CD4-positive, alpha-beta T cell treated with Interleukin-17A for 4 hours (primary cell): ENCODE data around the gene RAD51B.
"Not testable (repeated sequence)": the region's sequence is repeated elsewhere in the genome, so short reads cannot be mapped to it uniquely, and the experiment has no call there.

ENCODE experiments used
- DNase-seq: peaks from one replicate; pipeline ENCODE4 v3.0.0-alpha.2; 2020; ENCODE audit warnings: mixed read lengths

The RAD51B gene

DNA sequence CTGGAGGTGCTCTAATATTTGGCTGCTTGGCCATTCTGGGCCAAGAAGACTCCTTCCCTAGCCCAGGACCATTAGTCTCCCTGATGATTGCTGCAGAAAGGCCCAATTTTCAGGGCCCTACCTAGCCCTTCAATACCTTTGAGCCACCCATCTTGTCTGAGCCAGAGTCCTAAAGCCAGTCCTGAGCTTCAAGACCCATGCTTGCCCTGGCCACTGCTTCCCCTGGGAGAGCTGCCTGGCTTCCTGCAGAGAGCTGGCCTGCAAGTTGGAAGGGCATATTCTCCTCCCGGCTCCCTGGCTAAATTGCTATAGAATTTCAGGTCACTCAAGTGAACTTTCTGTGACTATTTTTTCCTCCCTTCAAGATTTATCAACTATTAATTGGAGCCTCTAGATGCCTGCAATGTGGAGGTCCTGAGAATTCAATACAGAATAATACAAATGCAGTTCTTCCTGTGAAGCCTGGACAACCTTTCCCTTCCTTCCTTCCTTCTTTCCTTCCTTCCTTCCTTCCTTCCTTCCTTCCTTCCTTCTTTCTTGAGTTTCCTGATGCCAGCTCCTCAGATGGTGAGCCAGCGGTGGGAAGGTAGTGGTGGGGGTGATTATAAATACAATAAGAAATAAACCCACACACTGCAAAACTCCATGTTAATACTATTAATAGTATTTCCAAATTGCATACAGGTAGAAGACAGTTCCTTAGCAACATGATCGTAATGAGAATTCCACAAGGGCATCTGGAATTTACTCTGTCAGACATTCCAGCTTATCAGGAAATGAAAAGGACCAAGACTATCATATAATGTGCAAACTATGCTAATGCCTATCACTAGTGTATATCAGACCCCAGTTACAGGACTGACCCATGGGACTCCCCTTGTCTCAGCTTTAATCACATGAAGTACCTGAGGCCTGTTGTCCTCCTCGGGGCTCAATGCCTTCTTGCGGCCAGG lies 865.2 kb downstream of the RAD51B start:
- no peak for DNase-seq

DNA sequence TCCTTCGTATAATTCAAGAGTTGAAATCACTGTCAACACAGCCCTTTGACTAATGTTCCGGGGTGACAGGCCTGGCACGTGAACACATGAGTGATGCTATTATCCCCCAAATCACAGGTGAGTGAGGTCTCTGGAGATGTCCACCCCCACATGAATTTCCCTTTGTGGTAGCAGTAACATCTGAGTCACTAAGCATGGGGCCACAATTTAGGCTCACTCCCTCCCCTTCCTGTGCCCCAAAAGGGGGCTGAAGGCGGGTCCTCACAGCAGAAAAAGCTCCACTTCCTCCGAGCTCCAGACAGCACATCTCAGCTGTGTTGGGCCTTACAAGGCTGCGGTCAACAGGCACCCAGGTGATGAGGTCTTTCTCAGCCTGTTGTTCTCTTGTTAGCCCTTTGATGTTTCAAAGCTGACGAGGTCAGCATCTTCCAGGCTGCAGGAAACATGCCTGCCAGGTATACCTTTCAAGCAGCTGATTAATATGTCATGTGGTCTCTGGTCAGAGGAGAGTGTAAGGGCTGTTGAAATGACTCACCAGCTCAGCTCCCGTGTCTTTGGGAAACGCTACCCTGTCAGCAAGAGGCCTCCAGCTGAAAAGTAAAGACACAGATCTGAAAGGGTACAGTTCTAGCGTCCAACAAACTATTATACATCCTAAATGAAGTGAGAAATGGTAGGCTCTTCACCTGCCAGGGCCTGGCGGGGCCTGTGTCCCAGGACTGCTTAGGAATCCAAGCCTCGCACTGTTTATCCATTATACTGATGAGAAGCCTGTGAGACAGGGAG lies 866.0 kb downstream of the RAD51B start:
- DNase-seq: peak; percentile 89

DNA sequence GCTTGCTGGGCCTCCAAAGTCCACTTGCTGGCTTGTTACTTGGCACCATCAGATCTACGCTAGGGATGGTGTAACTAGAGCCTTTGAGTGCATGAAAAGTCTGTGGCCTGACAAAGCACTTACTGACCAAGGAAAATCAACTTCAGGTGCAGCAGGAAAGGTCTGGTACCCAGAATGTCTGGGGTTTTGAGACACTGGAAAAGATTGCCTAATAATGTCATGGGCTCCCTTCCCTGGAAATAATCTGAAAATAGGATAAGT lies 866.6 kb downstream of the RAD51B start:
- DNase-seq: no peak

DNA sequence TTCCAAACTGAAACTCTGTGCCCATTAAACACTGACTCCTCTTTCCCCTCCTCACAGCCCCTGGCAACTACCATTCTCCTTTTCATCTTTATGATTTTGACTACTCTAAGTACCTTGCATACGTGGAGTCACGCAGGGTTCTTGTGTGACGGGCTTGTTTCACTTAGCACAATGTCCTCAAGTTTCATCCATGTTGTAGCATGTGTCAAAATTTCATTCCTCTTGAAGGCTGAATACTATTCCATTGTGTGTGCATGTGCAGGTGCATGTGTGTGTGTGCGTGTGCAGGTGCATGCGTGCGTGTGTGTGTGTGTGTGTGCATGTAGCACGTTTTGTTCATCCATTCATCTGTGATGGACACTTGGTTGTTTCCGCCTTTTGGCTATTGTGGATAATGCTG lies 867.1 kb downstream of the RAD51B start:
- no peak for DNase-seq

DNA sequence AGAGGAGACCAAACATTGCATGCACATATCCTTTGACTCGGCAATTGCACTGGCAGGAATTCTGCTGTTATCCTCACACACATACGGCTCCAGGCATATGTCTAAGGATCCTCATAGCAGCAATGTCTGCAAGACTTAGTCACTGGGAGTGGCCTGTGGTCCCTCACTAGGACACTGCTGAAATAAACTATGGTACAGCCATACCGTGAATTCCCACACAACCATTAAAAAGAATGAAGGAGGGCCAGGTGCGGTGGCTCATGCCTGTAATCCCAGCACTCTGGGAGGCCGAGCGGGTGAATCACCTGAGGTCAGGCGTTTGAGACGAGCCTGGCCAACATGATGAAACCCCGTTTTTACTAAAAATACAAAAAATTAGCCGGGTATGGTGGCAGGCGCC lies 868.2 kb downstream of the RAD51B start:
- no peak for DNase-seq

DNA sequence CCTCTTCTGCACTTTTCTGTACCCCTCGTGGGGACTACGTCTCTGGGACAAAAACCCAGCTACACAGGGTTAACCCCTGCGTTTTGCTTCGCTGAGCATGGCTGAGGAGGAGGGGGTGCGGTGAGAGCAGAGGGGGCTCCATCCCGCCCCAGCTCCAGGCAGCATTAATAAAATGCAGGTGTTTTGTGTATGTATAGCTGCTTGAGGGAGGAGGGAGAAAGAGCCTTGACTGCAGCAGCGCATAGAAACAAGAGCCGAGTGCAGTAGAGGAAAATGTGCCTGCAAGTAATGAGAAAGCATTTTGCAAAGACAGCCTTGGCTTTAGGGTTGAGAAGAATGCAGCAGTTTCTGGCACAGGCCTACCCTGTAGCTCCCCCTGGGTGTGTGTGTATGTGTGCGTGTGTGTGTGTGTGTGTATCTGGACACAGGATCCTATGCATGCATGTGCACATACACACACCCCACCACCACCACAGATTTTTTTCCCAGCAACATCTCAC lies 869.3 kb downstream of the RAD51B start:
- DNase-seq: peak; percentile 24

DNA sequence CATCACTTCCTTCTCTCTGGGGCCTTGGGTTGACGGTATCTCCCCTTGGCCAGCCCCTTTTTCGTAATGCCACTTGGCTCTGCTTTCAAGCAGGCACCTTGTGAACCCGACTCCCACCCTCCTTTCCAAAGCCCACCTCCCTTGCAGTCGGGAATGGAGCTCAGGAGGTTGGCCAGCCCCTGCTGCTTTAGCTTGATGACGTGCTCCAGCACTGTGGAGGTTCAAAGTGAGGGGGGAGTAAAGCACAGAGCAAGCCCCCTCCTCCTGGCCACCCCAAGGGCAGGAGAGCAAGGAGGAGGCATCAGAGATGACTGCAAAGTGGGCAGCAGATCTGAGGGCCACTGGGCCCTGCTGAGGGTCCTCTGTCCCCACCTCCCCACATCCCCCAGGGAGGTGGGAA lies 869.9 kb downstream of the RAD51B start:
- DNase-seq: no peak

DNA sequence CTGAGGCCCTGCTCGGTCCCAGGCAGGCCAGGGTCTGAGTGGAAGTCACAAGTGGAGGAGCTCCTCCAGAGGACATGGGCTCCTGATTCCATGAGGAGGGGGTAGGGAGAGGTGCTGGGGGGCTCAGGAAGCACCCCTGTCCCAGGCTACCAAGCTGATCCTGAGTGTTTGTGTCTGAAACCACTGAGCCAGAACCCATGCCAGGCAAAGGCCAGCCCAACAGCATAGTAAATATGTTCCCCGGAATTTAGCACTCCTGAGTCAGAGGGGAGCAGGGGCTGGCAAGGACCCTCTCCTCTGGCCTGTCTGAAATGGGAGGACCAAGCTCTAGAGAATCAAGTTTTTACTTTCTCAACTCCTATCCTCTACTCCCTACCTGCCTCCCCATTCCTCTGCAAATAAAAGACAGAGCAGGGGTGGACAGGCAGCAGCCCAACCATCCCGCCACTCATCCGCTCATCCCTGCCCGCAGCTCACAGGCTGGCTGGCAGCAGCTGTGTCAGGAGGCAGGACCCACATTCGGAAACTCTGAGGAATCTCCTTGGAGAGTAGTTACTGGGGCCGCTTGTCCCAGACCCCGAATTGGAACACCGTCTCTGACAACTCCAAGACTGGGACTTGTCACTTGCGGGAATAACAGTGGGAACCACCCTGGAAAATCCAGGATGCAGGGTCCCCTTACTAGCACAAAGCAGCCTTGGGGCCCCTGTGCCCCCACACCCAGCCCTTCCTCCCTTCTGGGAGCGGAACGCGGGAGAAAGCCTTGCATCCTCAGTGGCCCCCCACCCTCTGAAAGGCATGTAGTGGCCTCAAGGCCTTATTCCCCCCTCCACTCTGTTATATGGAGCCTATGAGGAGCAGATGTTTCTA lies 870.7 kb downstream of the RAD51B start:
- no peak for DNase-seq

DNA sequence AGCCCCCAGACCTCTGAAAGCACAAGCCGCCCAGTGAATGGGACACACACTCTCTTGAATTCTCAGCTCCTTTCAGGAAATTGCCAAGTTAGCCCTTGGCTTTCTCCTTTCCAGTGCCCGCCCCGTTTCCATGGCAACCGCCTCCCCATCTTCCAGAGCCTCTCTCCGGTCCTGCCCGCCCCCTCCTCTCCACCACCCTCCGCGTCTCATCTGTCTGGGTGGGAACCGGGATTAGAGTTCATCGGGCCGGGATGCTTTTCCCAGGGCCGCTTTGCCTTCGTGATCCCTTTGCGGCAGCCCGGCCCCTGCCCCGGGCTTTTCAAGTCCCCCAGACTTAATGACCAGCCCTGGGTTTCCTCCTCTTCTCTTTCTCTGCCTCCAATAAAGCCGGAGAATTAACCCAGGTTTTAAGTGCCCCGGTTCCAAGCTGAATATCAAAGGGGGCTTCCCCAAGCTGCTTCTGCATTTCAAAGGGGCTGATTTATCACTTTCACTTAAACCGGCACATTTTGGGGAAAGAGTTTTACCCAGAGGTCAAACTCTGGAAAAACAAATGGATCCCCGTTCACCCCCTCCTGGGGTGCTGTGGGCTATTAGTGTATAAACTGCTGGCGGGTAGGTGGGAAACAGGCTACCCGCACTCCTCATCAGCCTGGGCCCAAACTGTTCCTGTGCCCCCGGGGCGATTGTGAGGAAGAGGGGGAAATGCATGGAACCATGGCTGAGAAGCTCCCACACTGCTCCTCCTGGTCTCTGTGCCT lies 871.6 kb downstream of the RAD51B start:
- DNase-seq: no peak

DNA sequence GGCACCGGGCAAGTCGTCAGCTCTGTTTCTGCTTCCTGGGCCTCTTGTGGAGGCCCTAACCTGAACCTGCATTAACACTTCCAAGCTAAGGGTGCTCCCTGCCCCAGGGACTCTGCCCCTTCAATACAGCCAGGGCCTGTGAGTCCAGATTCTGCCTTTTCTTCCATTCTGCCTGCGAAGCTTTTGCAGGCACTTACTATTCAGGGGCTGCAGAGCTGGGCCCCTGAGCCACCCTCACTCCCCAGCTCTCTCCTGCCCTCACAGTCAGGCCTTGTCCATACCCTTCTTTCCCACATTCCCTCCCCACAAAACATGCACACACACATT lies 872.2 kb downstream of the RAD51B start:
- DNase-seq: no peak

DNA sequence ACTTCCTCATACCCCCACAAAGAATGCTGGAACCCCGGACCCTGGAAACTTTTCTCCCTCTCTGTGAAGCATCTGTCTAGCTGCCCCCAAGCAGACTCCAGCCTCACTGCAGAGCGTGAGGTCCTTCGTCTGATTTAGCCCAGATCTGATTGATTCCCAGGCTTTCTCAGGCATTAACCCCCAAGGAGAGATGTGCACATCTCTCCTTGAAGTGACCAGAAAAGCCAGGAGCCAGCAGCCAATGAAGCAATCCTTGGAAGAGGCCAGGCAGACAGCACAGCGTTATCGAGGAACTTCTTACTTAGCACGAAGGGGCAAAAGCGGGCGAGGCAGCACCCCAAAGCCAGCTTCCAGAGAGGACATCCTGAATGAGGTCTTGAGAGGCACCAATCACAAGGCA lies 872.6 kb downstream of the RAD51B start:
- DNase-seq: no peak

DNA sequence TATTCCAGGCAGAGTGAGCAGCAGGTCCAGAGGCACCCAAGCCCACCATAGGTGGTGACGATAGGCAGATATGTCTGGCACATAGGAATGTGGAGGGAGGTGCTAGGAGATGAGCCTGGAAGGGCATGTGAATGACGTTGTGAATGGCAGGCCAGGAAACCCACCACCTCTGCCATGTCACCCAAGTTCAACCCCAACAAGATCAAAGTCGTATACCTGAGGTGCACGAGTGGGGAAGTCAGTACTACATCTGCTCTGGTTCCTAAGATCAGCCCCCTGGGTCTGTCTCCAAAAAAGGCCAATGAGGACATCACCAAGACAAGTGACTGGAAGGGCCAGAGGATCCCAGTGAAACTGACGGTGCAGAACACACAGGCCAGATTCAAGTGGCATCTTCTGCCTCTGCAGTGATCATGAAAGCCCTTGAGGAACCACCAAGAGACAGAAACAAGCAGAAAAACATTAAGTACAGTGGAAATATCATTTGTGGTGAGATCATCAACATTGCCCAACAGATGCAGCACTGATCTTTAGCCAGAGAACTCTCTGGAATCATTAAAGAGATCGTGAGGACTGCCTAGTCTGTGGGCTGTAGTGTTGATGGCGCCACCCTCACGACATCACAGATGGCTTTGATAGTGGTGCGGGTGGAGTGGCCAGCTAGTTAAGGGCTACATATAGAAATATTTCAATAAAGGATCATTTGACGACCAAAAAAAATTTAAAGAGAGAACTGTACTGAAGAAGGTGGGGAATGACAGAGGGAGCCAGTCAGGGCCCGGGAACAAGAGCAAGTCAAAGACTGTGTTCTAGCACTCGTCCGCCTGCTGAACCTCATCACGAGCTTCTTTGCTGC lies 873.6 kb downstream of the RAD51B start:
- DNase-seq: no peak

DNA sequence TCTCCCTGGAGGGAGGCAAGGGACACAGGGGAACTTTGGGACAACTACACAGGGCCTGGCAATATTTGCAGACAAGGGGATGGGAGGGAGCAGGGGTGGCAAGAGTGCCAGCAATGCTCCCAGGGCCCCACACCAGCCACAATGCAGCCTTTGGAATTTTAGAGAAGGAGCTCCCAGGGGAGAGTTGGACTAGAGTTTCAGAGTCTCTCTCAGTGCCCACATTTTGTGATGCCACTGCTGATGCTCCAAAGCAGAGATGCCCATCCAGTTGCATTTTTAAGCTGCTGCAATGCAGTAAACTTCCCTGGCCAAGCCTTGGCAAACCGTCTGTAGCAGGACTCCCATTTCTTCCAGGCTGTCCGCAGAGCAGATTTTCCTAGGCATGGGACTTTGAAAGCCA lies 874.3 kb downstream of the RAD51B start:
- no peak for DNase-seq

DNA sequence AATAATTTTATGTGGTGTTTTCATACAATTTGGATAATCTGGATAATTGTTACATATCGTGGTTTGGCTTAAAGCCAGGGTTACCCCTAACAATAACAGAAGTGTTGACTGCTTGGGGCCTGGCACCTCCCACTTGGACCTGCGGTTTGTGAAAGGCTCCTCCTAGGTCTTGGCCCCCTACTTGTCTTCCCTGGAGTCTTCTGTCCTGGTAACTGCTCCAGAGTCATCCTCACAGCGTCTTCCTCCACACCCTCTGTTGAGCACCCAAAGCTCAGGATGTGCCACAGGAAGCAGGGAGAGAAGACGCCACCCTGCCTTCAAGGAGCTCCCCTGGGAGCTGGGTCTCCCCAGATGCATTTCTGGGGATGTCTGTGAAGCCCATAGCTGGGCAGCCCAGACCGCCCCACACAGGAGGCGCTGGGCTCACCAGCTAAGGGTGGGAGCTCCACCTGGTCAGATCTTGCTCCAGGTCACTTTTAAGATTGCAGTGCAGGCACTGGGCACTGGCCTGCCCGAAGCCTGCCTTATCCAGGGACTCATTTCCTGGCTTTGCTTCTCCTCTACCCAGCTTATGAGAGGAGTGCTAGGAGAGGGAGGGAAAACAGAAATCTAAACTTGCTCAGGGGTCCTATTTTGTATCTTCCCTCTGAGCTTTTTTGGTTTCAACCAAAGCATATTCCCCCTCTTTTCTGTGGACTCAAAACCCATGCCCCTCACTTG lies 875.1 kb downstream of the RAD51B start:
- DNase-seq: no peak

DNA sequence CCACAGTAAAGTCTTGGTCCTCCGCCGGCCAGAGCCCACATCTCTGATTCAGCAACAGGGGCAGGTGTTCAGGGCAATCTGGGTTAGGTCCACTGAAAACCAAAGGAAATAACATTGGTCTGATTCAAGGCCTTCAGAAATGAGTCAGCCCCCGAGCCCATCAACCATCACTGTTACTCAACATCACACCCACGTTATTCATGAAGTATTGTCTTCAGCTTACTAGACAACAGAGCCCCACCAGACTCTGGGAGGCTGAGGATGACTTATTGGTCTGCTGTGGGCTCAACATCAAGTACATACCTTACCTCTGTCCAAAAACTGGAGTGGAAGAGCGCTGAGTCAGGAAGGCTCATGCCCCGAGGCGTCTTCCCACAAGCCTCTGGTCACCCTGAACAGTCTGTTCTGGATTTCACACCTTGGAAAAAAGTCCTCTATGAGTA lies 875.8 kb downstream of the RAD51B start:
- DNase-seq: peak; percentile 46

DNA sequence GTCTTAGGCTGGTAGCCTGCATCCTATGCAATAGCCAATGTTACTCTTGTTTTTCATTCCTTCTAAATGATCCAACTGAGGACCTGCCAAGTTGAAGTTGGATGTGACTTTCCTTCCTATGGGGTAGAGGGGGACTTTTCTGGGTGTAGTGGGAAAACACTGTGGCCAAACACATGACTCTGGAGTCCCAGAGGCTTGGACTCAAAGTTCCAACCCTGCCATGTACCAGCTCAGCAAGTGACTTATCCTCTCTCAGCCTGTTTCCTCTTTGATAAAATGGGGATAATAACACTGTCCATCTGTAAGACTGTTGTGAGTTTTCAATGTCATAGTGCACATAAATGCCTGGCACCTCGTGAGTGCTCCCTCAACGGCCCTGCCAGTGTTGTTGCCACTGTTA lies 876.3 kb downstream of the RAD51B start:
- no peak for DNase-seq

DNA sequence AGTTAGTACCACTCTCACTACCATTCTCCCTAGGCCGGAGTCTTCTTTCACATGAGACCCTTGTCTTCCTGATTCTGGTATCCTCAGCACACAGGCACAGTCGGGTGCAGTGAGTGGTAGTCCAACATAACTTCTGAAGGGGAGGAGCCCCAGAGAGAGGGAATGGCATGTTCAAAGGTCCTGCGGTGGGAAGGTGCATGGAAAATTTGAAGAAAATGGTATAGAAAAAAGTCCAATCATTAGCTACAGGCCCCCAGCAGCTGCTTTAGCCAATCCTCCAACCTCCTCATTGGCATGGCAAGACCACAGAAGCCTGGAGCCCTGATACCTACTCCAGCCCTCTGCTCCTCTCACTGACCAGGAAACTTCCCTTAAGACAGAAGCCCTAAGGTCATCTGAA lies 876.7 kb downstream of the RAD51B start:
- no peak for DNase-seq

DNA sequence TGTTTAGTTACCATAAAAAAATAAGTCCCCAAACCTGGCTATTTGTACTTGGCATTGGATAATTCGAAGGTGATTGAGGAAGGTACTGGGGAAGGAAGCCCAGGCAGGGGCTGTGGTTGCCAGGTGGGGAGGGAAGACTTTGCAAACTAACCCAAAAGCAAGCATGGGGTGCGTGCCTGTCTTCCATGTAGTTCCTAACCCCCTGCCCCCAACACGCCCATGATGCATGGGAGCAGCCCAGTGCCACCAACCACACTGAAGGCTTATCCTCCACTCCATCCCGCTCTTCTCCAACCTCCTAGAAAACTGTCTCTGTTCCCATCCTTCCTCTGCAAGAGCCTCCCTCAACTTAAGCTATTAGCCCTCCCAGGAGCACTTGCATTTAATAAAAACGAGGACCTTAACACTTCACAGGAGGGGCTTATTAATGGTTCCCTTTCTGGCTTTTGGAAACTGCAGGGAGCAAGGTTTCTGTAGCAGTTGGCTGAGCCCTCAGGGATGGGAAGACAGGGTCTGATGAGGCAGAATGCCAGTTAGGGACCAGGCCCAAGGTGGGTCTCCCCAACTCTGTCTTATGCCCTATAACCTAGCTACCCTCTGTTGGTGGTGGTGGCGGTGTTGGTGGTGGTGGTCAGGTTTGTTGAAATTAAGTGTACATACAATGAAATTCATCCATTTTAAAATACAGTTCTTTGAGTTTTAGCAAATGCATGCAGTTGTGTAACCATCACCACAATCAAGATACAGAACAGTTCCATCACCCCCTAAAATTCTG lies 877.3 kb downstream of the RAD51B start:
- no peak for DNase-seq

DNA sequence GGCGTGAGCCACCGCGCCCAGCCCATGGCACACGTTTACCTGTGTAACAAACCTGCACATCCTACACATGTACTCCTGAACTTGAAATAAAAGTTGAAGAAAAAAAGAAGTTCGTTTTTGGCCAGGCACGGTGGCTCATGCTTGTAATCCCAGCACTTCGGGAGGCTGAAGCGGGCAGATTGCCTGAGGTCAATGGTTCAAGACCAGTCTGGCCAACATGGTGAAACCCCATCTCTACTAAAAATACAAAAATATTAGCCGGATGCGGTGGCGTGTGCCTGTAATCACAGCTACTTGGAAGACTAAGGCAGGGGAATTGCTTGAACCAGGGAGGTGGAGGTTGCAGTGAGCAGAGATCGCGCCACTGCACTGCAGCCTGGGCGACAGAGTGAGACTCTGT lies 879.2 kb downstream of the RAD51B start:
- DNase-seq: not testable (repeated sequence)
